Activated T-cell treated with anti-CD3 and anti-CD28 coated beads for 1 hour (primary cell): ENCODE results near the gene LIMS1.
"Not testable (repeated sequence)": the region's sequence is repeated elsewhere in the genome, so short reads cannot be mapped to it uniquely, and the experiment has no call there.

Experiments used
- DNase-seq: peaks from one replicate; pipeline ENCODE4 v3.0.0-alpha.2; 2020; ENCODE audit warnings: low read depth

LIMS1 gene

DNA sequence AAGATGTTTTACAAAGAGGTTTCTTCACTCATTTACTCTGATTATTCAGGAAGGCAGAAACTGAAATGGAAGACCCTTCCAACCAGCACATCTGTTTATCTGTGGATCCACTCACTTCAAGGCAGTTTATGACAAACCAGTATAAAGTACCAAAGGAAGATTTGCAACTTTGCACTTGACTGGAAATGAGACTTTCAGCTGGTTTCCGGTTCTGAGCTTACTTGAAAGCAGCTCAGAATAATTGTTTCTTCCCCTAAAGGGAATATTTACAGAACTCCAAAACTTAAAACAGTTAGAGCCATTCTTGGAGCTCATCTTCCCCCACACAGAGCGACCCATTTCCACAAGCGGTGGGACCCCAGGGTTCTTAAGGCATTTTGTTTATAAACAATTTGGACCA is 129.8 kb downstream of the LIMS1 start:
- not testable (repeated sequence) for DNase-seq

DNA sequence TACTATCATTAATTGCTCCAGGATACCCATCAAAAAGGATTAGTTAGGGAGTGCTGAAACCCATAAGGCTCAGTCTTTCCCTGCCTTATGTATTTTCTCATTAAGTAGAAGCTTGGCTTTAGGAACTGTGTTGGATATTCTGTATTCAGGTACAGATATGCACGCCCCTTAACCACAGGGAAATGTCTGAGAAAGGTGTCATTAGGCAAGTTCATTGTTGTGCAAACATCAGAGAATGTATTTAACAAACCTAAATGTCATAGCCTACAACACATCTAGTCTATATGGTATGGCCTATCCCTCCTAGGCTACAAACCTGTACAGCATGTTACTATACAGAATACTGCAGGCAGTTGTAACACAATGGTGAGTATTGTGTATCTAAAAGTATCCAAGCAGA is 130.7 kb downstream of the LIMS1 start:
- not testable (repeated sequence) for DNase-seq

DNA sequence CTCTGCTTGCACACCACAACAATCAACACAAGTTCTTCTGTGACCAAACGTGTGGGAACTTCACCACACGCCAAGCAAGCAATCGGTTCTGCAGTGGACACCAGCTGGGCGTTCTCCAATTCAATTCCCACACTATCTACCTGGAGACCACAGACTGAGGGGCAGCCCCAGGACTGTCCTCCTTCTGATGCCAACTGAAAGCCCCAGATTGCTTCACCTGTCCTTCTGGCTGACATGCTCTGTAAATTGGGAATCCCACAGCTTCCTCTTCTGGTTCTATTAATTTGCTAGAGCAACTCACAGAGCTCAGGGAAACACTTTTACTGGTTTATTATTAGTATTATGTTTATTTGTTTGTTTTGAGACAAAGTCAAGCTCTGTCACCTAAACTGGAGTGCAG is 131.7 kb downstream of the LIMS1 start:
- not testable (repeated sequence) for DNase-seq

DNA sequence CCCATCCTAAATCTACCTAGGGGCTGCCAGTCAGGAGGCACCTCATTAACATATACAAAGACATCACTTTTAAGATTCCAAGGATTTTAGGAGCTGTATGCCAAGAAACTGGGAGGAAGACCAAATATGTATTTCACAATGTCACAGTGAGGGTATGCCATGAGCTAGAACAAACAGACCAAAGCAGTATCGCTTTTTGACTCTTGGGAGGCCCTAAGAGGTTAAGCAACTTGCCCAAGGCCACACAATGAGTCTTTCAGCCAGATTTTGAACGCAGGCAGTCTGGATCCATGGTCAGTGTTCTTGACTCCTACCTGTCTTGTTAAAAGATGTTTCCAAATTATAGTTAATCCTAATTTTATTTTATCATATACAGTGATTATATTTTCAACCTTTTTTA is 132.9 kb downstream of the LIMS1 start:
- DNase-seq = not testable (repeated sequence)

DNA sequence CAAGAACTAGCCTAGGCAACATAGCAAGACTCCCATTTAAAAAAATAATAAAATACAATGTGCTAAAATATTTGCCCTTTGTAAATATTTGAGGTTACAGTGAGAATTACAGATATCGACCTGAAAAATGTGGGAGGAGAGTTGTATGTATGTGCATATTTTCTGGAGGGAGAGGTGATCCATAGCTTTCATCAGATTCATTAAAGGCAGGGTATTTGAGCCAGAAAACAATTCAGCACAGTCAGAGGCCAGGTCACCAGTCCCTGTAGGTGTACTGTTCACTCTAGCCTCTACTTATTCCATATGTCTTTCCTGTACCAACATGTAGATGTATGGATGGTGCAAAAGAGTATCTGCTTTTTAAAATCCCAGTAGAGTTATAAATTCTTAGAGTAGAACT is 136.0 kb downstream of the LIMS1 start:
- DNase-seq = not testable (repeated sequence)

DNA sequence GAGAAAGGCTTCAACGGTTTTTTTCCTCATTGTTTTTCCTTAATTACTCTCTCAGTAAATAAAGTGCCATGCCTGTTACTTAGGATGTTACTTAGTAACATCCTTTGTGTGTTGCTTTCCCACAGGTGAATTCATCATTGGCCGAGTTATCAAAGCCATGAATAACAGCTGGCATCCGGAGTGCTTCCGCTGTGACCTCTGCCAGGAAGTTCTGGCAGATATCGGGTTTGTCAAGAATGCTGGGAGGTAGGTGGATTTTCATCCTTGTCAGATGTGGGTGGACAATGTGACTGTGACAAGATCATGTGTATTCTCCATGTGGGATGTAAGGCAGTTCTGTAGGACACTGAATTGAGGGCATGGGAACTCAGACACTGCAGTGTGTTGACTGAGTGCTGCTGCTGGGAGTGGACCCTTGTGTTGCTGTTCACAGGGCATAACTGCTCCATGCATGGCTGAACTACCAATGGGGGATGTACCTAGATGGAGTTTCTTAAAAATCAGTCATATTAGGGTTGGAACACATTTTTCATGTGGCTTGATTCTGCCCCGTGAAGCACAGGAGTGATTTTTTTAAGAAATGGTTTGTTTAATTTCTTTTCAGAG is 138.0 kb downstream of the LIMS1 start:
- not testable (repeated sequence) for DNase-seq

DNA sequence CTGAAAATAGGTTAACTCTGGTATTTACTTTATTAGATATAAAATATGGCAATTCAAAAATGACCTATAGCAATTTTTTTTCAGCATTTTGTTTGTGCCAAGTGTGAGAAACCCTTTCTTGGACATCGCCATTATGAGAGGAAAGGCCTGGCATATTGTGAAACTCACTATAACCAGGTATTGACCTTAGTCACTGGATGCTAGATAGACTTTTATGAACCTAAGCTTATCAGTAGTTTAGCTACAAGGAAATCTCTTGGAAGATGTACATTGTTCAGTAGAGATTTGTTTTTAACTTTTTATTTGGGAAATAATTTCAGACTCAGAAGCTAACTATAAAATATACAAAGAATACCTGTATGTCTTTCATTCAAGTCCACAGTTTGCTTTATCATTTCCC is 142.3 kb downstream of the LIMS1 start:
- DNase-seq = not testable (repeated sequence)

DNA sequence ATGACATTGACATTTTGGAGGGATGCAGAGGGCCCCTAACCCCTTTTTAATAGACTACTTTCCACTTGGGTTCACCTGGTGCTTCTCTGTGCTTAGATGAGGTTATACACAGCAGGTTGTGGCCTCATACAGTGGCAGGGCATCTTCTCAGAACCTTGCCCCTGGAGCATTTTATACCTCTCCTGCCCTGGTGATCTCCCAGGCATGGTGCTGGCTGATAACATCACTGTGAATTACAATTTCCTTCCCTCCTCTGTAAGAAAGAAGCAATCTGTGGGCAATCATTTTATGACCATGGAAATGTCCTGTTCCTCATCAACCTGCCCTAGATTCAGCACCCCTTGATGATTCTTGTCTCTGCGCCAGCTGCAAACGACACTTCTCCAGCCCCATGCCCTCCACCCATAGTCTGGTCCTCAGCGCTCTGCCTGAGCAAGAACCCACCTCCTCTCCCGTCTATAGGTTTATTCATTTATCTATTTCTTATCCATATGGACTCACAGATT is 143.0 kb downstream of the LIMS1 start:
- not testable (repeated sequence) for DNase-seq

DNA sequence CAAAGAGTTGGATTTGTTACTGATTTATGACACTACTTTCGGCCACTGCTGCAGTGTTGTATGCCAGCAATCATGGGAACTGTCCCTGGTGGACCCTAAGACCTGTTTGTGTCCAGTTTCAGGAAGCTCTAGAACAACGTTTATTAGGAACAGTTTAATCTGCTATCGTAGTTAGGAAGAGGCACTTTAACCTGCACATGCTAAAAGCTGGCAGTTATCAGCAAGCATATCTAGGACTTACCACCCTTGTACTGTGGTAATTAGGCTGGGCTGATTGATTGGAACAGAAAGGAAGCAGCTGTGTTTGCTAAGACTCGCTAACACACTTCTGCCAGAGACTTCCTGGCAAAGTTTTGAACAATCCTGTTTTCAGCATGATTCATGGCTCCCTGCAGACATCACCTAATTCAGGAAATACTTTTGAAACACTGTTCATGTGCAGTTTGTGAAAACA is 144.0 kb downstream of the LIMS1 start:
- DNase-seq = not testable (repeated sequence)

DNA sequence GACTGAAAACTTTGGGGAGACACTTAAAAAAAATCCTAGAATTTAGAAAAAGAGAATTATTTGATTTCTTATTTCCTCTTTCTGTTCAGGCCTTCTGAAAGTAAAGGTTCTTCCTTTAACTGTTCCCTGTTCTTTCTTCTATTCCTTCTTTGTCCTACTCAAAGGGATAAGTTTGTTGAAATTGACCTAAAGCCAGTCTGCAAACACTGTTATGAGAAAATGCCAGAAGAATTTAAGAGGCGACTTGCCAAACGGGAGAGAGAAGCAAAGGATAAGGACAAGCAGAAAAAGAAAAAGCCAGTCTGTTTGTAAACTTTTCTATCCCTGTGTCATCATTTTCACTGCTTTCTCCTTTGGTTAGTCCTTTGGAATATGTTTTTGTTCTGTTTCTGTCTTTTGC is 146.5 kb downstream of the LIMS1 start:
- DNase-seq = not testable (repeated sequence)

DNA sequence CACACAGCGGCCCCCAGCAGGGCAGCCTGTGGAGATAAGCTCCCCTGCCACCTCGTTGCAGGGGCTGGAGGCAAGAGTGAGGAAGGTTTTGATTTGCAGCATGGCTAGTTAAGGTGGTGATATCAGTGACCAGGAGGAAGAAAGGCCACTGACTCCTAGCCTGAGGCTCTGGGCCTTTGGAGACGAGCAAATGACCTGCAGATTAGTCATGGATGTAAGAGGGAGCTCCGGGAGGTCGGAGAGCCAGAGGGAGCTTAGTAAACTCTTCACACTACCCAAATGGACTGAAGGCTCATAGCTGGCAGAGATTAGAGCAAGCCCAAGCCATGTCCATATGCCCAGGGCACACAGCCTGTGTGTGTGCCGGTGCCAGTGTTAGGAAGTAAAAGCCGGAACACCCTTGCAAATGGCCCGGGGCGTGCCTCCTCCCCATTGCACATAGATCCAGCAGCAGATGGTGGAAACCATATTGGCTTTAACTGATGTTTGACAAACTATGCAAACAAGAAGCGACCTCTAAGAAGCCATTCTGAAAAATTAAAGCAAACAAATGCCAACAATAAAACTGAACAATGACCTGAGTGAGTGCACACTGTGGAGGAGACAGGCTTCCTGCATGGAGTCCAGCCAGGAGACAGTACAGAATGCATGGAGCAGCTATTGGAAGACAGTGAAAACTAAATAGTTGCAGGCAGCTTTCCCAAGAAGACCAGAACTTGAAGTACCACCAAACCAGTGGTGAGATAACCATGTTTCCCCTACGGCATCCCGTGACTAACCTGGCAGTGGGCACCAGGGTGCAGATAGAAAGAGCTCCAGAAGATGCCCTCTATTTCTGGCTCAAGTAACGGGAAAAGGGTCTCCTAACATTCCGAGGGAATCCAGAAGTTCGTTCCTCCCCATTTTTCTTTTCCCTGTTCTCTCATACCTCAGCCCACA is 154.8 kb downstream of the LIMS1 start:
- not testable (repeated sequence) for DNase-seq

DNA sequence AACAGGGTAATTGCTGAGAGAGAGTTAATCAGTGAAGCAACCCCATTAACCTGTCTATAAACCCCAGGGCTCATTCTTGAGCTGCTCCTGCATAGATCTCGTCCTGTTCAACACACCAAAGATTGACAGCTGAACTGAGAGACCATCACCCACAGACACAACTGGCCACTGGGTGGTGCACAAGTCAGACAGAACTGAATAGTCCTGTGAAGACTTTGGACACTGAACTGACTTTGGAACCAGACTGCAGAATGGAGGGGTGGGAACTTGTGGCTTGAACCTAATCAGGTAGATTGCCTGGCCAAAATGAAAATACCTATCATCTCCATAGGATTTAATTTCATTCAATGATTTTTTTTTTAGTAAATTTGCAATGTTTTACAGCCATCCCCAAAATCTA is 155.7 kb downstream of the LIMS1 start:
- DNase-seq = not testable (repeated sequence)

DNA sequence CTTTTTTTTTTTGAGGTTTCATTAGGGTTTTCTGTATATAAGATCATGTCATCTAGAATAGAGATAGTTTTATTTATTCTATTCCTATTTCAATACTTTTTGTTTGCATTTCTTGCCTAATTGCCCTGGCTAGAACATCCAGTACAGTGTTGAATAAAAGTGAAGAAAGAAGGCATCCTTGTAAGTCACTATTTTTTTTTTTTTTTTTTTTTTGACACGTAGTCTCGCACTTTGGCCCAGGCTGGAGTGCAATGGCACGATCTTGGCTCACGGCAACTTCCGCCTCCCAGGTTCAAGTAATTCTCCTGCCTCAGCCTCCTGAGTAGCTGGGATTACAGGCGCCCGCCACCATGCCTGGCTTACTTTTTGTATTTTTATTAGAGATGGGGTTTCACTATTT is 157.2 kb downstream of the LIMS1 start:
- no peak for DNase-seq

DNA sequence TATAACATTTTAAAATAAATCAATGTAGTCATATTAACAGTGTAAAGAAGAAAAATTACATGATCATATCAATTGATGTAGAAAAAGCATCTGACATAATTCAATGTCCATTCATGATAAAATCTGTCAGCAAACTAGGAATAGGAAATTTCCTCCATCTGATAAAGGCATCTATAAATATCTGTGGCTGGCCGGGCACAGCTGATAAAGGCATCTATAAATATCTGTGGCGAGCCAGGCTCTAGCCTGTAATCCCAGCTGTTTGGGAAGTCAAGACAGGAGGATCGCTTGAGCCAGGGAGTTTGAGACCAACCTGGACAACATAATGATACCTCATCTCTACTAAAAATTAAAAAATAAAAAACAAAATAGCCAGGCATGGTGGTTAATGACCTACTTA is 166.9 kb downstream of the LIMS1 start:
- no peak for DNase-seq

DNA sequence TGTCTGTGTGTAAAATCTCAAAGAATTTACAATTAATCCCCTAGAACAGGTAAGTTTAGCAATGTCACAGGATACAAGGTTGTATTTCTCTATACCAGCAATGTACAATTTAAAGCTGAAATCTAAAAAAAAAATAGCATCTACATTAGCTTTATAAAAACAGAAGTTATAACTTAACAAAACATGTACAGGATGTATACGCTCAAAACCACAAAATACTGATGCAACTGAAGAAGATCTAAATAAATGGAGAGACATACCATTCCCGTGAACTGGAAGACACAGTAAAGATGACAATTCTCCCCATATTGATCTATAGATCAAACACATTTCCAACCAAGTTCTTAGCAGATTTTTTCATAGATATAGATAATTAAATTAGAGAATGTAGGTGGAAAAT is 167.5 kb downstream of the LIMS1 start:
- no peak for DNase-seq

DNA sequence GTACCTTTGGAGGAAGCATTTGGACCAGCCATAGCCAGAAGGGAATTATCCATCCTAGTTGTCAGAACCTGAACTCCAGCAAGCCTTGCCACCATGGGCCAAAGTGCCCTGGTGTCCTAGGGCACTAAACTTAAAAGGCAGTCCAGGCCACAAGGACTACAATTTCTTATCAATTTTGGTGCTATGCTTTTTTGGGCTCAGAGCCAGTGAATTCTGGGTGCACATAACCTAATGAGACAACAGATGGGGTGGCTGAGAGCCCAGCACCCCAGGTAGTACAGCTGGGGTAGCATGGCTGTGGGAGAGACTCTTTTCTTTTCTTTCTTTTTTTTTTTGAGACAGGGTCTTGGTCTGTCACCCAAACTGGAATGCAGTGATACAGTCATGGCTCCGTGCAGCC is 170.6 kb downstream of the LIMS1 start:
- DNase-seq = no peak

DNA sequence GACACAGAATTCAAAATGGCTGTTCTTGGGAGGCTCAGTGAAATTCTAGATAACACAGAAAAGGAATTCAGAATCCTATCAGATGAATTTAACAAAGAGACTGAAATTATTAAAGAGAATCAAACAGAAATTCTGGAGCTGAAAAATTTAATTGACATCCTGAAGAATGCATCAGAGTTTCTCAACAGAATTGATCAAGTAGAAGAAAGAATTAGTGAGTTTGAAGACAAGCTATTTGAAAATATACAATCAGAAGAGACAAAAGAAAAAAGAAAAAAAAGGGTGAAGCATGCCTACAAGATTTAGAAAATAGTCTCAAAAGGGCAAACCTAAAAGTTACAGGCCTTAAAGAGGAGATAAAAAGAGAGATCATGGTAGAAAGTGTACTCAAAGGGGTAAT is 173.0 kb downstream of the LIMS1 start:
- DNase-seq = no peak

DNA sequence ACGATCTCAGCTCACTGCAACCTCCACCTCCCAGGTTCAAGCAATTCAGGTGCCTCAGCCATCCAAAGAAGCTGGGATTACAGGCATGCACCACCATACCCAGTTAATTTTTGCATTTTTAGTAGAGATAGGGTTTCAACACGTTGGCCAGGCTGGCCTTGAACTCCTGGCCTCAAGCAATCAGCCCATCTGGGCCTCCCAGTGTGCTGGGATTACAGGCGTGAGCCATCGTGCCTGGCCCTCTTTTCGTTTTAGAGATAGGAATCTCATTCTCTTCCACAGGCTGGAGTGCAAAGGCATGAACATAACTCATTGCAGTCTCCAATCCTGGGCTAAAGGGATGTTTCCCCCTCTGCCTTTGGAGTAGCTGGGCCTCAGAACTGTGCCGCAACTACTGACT is 182.7 kb downstream of the LIMS1 start:
- not testable (repeated sequence) for DNase-seq

DNA sequence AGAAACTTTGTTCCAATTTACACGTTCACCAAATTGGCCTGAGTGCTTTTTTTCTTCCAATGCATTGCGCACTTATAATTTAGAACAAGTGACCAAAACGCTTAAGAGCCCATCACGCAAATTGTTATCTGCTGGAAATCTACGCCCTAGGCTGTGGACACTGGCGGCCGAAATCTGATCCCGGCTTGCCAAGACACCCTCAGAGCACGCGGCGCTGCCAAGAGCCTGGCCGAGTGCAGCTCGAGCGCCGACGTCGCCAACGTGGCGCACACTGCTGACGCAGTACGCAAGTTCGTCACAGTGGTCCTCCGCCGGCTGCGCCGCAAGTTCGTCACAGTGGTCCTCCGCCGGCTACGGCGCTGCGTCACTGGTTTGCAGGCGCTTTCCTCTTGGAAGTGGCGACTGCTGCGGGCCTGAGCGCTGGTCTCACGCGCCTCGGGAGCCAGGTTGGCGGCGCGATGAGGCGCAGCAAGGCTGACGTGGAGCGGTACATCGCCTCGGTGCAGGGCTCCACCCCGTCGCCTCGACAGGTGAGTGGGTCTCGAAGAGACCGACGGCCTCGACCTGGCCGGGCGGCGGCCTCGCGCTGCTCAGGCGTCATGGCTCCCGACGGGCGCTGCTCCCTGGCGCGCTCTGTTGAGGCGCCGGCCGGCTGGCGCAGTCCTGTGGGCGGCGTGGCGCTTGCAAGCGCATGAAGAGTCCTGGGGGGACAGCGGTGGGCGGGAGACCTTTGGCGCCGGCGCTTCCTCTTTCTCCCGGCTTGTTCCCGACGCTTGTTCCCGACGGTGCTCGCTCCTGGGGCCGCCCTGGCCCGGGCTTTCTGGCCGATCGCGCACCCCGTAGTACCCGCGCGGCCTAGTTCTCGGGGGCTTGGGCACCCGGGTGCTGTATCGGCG is 185.1 kb downstream of the LIMS1 start, which contains the start of gene RANBP2:
Gene RANBP2 (plus strand): TSS at position 334 of the 896 bp plus-strand sequence. CDS start 125 bp downstream, at position 459.
- peak; percentile 84 for DNase-seq

DNA sequence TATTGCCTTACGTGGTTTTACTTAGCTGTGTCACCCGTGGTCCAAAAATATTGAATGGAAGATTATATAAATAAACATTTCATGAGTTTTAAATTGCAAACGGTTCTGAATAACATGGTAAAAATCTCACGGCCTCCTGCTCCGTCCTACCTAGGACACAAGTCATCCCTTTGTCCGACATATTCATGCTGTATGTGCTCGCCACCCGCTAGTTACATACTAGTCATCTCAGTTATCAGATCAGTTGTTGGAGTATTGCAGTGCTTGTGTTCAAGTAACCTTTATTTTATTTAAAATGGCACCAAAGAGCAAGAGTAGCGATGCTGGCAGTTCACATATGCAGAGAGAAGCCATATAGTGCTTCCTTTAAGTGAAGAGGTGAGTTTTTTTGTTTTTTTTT is 191.8 kb downstream of the LIMS1 start:
- not testable (repeated sequence) for DNase-seq

DNA sequence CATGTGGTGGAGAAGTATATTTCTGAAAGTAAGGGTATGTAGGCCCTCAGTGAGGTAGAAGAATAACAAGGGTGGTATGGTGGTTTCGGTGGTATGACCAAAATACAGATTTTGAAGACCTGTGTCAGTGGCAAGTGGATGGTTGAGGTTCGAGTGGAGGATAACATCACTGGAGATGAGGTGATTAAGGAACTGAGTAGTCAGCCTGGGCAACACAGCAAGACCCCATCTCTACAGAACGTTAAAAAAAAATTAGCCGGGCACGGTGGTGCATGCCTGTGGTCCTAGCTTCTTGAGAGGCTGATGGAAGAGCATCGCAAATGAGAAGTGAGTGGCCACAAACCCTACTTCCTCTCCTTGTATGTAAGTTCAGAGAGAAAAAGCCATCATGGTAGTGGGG is 200.4 kb downstream of the LIMS1 start:
- DNase-seq = not testable (repeated sequence)
